GM18520 (cell line): ENCODE results near the gene CCDC87.
"Not testable (repeated sequence)": the region's sequence is repeated elsewhere in the genome, so short reads cannot be mapped to it uniquely, and the experiment has no call there.

Source experiments
- ATAC-seq: cut with Tn5 transposase; IDR thresholded peaks from one replicate; pipeline ENCODE4 v1.9.1; 2021; ENCODE audit not compliant: unreplicated experiment

Gene CCDC87

GRCh38 chr11:66585447-66585846 is 7.4 kb downstream of the CCDC87 start:
- not testable (repeated sequence) for ATAC-seq

DNA sequence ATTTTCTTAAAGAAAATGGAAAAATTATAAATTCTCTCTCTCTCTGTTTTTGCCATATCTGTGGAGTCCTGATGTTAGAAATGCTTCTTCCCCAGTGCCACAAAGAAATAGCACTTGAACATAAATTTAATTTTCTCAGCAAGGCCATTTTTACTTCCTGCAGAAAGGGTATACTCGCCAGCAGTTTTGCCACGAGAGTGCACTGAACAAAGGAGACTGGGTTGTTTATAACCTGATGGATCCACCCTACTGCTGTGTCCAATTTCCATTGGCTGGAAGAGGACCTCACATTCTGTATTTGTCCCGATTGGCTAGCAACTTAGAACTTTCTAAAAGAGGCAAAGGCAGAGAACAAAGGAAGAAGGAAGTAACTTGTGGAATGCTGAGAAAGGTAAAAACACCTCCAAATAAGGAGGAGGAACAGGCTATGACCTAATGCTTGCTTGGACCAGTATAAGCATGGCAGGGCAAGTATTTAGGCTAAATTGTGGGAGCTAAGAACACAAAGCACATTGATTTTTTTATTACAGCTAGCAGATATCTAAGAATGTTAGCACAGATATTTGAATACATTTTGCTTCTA is 10.2 kb downstream of the CCDC87 start:
- not testable (repeated sequence) for ATAC-seq

DNA sequence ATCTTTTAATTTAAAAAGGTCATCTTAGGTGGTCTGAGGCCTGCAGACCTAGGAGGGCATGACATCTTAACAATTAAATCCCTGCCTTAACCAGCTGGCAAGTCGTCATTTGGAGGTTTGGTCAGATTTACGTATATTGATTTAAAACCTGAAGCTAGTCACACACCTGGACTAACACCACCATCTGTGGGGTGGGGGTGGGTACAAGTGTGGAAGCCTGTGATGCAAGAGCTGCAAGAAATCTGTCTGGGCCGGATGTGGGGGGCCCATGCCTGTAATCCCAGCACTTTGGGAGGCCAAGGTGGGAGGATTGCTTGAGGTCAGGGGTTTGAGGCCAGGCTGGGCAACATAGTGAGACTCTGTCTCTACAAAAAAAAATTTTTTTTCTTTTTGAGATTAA is 11.6 kb downstream of the CCDC87 start:
- ATAC-seq = no peak

- ATAC-seq = no peak
Observed at GRCh38 chr11:66580803-66581202, 12.1 kb downstream of the CCDC87 start.

GRCh38 chr11:66579017-66579606 is 13.8 kb downstream of the CCDC87 start:
- no peak for ATAC-seq

- no peak for ATAC-seq
Observed at GRCh38 chr11:66570850-66571180, 22.0 kb downstream of the CCDC87 start.

DNA sequence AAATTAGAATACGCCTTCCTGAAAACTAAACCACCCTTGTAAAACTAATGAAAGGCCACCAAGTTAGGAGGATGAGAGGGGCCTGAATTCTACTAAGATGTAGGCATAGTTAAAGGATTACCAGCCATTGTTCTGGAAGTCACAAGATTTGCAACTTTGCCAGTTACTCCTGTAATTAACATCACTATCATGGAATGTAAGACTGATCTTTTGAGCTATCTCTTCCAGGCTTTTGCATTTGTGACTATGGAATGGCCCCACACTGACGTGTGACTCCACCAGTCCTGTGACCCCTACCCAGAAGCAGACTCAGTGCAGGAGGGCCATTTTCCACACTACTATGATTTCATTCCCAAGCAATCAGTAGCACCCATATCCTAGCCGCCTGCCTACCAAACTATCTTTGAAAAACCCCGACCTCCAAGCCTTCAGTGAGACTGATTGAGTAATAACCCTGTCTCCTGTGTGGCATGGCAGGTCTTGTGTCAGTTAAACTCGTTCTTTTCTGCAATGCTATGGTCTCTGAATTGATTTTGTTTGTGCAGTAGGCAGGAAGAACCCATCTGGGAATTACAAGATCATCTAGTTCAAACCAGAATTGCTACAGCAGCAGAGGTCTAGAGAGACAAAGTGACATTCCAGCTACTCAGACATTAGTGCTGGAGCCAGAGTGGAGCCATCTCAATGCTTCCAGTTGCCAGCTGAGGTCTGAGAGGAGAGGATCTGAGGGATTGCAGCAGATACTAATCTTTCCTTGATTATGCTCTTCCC is 22.6 kb downstream of the CCDC87 start:
- no peak for ATAC-seq

DNA sequence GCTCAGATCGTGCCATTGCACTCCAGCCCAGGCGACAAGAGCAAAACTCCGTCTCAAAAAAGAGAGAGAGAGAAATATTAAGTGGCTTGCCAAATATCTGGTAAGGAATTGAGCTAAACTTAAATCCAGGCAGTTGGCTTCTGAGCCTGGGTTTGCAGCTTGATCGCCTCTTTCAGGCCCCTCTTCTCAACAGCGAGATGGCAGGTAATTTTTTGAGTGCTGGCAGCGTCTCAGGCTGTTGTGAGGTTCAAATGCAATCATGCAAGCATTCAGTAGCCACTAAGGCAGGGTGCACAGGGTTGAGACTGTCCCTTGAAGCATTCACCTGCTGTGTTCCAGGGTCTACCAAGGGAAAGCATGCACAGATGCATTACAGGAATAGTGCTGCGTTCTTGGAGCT is 23.8 kb downstream of the CCDC87 start:
- no peak for ATAC-seq

DNA sequence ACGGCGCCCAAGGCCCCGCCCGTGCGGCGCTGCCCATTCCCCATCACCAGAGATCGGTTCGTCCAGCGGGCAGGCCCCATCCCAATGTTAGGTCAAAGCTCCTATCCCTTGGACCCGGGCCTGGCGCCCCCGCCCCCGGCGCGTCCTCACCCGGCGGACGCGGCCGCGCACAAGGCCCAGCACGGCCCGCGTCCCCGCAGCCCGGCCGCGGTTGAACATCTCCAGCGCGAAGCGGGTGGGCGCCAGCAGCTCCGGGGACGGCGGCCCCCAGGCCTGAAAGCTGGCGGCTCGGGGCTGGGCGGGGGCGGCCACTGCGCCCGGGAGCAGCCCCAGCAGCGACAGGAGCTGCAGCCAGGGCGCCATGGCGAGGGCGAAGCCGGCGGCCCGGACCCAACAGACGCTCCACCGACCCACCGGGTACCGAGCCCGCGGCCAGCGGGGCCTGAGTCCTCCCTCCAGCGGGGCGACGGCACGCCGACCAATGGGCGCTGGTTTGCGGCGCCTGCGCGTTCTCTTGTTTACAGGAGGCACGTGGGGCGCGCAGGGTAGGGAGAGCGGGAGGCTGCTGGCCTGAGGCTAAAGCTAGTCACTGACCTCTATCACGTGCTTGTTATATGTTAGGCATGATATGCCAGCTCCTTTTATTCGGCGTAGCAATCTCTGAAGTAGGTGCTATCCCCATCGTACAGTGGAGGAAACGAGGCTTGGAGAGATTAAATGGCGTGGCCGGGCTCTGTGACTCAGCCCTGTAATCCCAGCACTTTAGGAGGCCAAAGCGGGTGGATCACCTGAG is 24.5 kb downstream of the CCDC87 start, which contains the start of gene CTSF:
Gene CTSF, minus strand, starts transcription at position 483 of the 793 bp plus-strand sequence. Its CDS starts 120 bp downstream, at position 363.
- ATAC-seq = no peak

DNA sequence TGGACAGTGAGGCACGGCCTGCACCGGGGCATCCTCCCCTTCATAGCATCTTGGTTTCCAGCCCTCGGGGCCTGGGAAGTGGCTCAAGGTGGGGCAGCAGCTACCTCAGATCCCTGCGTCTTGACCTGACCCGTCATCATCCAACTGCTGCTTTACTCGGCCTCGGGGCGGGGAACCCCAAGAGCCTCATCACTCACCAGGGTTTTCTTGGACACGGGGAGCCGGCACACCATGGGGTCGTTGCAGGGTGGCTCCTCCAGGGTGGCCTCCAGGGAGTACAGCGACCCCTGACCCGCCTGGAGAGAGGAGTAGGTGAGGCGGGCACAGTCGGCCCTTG is 25.1 kb downstream of the CCDC87 start:
- ATAC-seq = no peak

DNA sequence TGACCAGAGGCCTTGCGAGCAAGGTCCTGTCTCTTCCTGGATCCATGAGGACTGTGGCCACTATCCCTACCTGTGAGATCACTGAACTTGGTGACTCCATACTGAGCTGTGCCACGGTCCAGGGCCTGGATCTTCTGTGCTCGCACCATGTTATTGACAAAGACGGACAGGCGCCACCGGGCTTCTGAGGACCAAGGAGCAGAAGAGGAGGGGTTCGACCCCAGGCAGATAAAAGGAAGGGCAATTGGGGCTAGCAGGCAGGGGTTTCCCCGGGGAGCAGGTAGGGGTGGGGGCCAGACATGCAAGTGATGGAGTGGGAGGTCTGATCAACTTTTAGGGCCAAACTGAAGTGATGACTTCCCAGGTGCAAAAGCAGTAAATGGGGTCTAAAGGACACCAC is 26.6 kb downstream of the CCDC87 start:
- no peak for ATAC-seq

DNA sequence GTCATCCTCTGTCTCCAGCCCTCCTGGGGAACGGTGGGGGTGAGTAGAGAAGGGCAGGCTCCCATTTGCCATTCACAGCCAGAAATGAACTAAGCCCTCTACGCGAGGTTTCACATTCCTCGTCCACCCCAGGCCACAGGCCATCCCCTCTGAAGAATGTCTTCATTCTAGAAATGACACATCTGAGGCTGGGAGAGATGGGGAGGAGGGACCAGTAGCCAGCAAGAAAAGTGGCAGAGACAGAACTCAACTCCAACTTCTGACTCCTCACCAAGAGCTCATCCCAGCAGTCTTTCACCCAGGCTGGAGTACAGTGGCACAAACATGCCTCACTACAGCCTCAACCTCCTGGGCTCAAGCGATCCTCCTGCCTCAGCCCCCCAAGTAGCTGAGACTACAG is 27.9 kb downstream of the CCDC87 start:
- no peak for ATAC-seq

- no peak for ATAC-seq
Observed at GRCh38 chr11:66564538-66564937, 28.3 kb downstream of the CCDC87 start.

GRCh38 chr11:66563832-66564231 is 29.0 kb downstream of the CCDC87 start:
- ATAC-seq = no peak

- no peak for ATAC-seq
Observed at GRCh38 chr11:66562907-66563583, 29.8 kb downstream of the CCDC87 start.

DNA sequence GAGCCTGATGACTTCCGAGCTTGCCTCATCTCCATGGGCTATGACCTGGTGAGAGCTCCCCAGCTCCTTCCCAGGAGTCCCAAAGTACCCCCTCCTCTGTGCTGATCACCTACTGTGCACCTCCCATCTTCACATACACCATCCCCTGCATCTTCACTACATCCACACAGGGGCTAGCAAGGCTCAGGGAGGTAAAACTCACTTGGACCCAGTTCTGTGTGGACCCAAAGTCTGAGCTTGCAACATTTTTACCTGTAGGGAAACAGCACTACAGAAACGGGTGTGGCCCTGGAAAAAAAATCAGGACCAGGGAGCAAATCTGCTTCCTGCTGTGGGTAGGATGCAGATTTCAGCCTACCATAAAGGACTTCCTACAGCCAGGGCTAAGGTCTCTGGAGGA is 30.6 kb downstream of the CCDC87 start:
- no peak for ATAC-seq

GRCh38 chr11:66561975-66562248 is 31.0 kb downstream of the CCDC87 start:
- ATAC-seq = no peak

GRCh38 chr11:66561178-66561974 is 31.5 kb downstream of the CCDC87 start:
- no peak for ATAC-seq

DNA sequence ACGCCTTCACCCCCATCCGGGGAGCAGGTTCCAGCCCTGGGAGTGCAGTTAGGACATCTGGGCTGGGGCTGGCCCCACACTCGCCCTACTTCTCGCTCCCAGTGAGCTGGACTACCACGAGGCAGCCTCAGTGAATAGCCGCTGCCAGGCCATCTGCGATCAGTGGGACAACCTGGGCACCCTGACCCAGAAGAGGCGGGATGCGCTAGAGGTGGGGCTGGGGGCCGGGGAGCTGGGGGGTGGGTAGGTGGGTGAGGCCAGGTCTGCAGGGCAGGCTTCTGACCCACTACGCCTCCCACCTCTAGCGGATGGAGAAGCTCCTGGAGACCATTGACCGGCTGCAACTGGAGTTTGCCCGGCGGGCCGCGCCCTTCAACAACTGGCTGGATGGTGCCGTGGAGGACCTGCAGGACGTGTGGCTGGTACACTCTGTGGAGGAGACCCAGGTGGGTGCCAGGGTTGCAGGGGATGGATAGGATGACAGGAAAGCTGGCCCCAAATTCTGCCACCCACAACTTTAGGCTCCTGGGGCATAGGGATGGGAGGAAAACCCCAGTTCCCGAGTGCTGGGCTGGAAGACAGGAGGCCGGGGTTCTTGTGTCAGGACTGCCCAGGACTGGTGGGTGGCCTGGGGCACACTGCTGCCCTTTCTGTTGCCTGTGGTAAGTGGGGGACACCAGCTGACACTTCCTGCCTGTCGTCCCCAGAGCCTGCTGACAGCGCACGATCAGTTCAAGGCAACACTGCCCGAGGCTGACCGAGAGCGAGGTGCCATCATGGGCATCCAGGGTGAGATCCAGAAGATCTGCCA is 32.8 kb downstream of the CCDC87 start:
- ATAC-seq = no peak
